CD14-positive monocyte (primary cell): Measurements from ENCODE around the gene IMPG2. TPM values are rescaled to one million over a fixed set of nuclear protein-coding genes. Genes with fewer than 3 reads are reported as not detected.

Experiments
- DNase-seq, 3 donors: peaks; one replicate each; pipeline ENCODE4 v3.0.0-alpha.2; 2011 to 2022
- H2AFZ ChIP-seq: 2 replicates; pipeline ENCODE4 v1.6.0; 2012; ENCODE audit warnings: mild to moderate bottlenecking, low read depth, low read length, inconsistent platforms; ENCODE audit not compliant: insufficient read depth, poor library complexity, severe bottlenecking
- H3K27ac ChIP-seq, 2 donors: 1 replicate in 1 of 2; 2 replicates in 1 of 2; pipeline ENCODE4 v1.5.1; 2012 to 2013; ENCODE audit warnings: low read length in 2 of 2, control low read depth in 1 of 2, inconsistent platforms in 1 of 2, low read depth in 1 of 2, mild to moderate bottlenecking in 1 of 2
- H3K27me3 ChIP-seq, 2 donors: one replicate each; pipeline versions ENCODE4 v1.6.0 to v1.6.1; 2011 to 2013; ENCODE audit warnings: low read length in 2 of 2; ENCODE audit not compliant: control insufficient read depth in 2 of 2, insufficient read depth in 2 of 2
- H3K36me3 ChIP-seq, 2 donors: replicated peaks in 1 of 2; 1 replicate in 1 of 2; 2 replicates in 1 of 2; pipeline versions ENCODE4 v1.5.1 to v1.6.1; 2012 to 2013; ENCODE audit warnings: low read length in 2 of 2, control low read depth in 1 of 2, inconsistent platforms in 1 of 2, mild to moderate bottlenecking in 1 of 2; ENCODE audit not compliant: insufficient read depth in 2 of 2, control insufficient read depth in 1 of 2
- H3K4me1 ChIP-seq, 2 donors: 1 replicate in 1 of 2; 2 replicates in 1 of 2; pipeline versions ENCODE4 v1.5.1 to v1.6.1; 2012 to 2013; ENCODE audit warnings: low read length in 2 of 2, control low read depth in 1 of 2, inconsistent platforms in 1 of 2, mild to moderate bottlenecking in 1 of 2, moderate library complexity in 1 of 2; ENCODE audit not compliant: insufficient read depth in 2 of 2, control insufficient read depth in 1 of 2
- H3K4me2 ChIP-seq: replicated peaks from 2 replicates; pipeline ENCODE3; 2012; ENCODE audit warnings: low read length, moderate library complexity, mild to moderate bottlenecking; ENCODE audit not compliant: poor library complexity, severe bottlenecking; ENCODE audit errors: extremely low read depth
- H3K4me3 ChIP-seq, 3 experiments: fragments of 200-600 bp in 1 of 3; sonication (generic) in 1 of 3; replicated peaks in 1 of 3; 1 replicate in 2 of 3; 2 replicates in 1 of 3; pipeline ENCODE4 v1.5.1; 2011 to 2013; ENCODE audit warnings: low read length in 3 of 3, mild to moderate bottlenecking in 3 of 3, control low read depth in 2 of 3, low read depth in 2 of 3, inconsistent platforms in 1 of 3, moderate library complexity in 1 of 3
- H3K79me2 ChIP-seq: 2 replicates; pipeline ENCODE4 v1.6.0; 2012; ENCODE audit warnings: mild to moderate bottlenecking, control low read depth, inconsistent platforms, low read length, moderate library complexity; ENCODE audit not compliant: insufficient read depth
- H3K9ac ChIP-seq: 2 replicates; pipeline ENCODE4 v1.6.0; 2017; ENCODE audit warnings: low read length, mild to moderate bottlenecking; ENCODE audit not compliant: insufficient read depth, poor library complexity, severe bottlenecking
- H3K9me3 ChIP-seq, 2 donors: replicated peaks in 1 of 2; 1 replicate in 1 of 2; 2 replicates in 1 of 2; pipeline versions ENCODE4 v1.5.1 to v1.6.1; 2012 to 2013; ENCODE audit warnings: low read length in 2 of 2, control low read depth in 1 of 2; ENCODE audit not compliant: control insufficient read depth in 1 of 2, insufficient read depth in 1 of 2
- H4K20me1 ChIP-seq: 2 replicates; pipeline ENCODE4 v1.6.0; 2012; ENCODE audit warnings: mild to moderate bottlenecking, low read length, control low read depth, moderate library complexity; ENCODE audit not compliant: insufficient read depth
- H3K27ac Mint-ChIP-seq, 7 donors: one replicate each; pipeline ENCODE4 v1.8.0; 2020; ENCODE audit warnings: mild to moderate bottlenecking in 7 of 7, mixed read lengths in 7 of 7, moderate library complexity in 6 of 7, inconsistent platforms in 2 of 7
- H3K27me3 Mint-ChIP-seq, 3 donors: one replicate each; pipeline ENCODE4 v1.8.0; 2021 to 2022; ENCODE audit warnings: low read depth in 3 of 3, mild to moderate bottlenecking in 3 of 3, mixed read lengths in 3 of 3, moderate library complexity in 3 of 3, inconsistent platforms in 1 of 3
- H3K36me3 Mint-ChIP-seq, 2 donors: one replicate each; pipeline ENCODE4 v1.8.0; 2020; ENCODE audit warnings: mixed read lengths in 2 of 2, inconsistent platforms in 1 of 2, mild to moderate bottlenecking in 1 of 2
- H3K4me1 Mint-ChIP-seq: one replicate; pipeline ENCODE4 v1.8.0; 2020; ENCODE audit warnings: mild to moderate bottlenecking, mixed read lengths
- H3K4me3 Mint-ChIP-seq, 2 donors: one replicate each; pipeline ENCODE4 v1.8.0; 2020; ENCODE audit warnings: mild to moderate bottlenecking in 2 of 2, mixed read lengths in 2 of 2, moderate library complexity in 1 of 2
- H3K9me3 Mint-ChIP-seq, 7 donors: one replicate each; pipeline ENCODE4 v1.8.0; 2020 to 2022; ENCODE audit warnings: mixed read lengths in 7 of 7, mild to moderate bottlenecking in 6 of 7, moderate library complexity in 6 of 7, inconsistent platforms in 2 of 7
- intact Hi-C, 2 donors: fragments of 100-400 bp; cut with micrococcal nuclease; formaldehyde crosslinking; loops; one replicate each; pipeline versions ENCODE4 v1.15.0 to v1.15.1; 2023
- polyA plus RNA-seq, 3 donors: library from polyadenylated mRNA; depleted of rRNA in 1 of 3; unstranded in 2 of 3; stranded (reverse) in 1 of 3; fragments of 300-500 nt in 2 of 3; fragments of >200 nt in 1 of 3; fragmentation: Illumina TruSeq in 2 of 3; gene quantifications; 1 replicate in 2 of 3; 2 replicates in 1 of 3; pipeline ENCODE4 v1.2.3, GENCODE V29; 2012 to 2021
- TF ChIP-seq, protein P1 (sequence below): fragments of 200-600 bp; IDR thresholded peaks from one replicate; pipeline ENCODE4 v1.8.0; 2022; ENCODE audit warnings: antibody characterized with exemption, mild to moderate bottlenecking

IMPG2 gene
- polyA plus RNA-seq, 3 donors = 0.04 to 0.15 TPM; not detected in 1

DNA sequence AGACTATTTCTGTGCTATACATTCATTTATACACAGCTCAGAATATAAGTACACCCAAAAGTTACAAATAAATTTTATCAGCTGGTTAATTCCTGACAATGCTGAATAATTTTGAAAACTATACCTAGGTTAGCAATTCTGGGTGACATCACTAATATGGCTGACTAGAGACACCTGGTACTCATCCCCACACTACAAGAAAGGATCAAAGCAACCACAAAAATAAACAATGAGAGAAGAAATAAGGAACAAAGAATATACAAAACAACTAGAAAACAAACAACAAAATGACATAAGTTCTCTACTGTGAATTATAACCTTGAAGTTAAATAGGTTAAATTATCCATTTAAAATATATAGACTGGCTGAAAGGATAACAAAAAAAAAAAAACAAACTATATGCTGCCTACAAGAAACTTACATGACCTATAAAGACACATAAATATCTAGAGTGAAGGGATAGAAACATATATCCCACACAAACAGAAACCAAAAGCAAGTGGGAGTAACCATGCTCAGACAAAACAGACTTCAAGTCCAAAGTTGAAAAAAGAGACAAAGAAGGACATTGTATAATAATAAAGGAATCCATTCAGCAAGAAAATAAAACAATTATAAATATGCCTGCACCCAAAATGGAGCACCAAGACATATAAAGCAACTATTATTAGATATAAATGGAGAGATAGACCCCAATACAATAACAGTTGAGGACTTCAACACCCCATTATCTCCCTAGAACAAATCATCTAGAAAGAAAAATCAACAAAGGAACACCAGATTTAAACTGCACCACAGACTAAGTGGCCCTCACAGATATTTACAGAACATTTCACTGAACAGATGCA, 57.8 kb downstream of the IMPG2 start:
- H3K27me3 Mint-ChIP-seq = peaks cover 0 to 5% (median 2%) of the 10 kb centered on the region in 3 donors
- H2AFZ ChIP-seq = no peak overlapping the region
- H3K9me3 Mint-ChIP-seq = peaks cover 0 to 6% (median 3%) of the 10 kb centered on the region in 7 donors
- H3K9me3 ChIP-seq = no peaks in the 10 kb centered on the region
- TF ChIP-seq, protein P1, sequence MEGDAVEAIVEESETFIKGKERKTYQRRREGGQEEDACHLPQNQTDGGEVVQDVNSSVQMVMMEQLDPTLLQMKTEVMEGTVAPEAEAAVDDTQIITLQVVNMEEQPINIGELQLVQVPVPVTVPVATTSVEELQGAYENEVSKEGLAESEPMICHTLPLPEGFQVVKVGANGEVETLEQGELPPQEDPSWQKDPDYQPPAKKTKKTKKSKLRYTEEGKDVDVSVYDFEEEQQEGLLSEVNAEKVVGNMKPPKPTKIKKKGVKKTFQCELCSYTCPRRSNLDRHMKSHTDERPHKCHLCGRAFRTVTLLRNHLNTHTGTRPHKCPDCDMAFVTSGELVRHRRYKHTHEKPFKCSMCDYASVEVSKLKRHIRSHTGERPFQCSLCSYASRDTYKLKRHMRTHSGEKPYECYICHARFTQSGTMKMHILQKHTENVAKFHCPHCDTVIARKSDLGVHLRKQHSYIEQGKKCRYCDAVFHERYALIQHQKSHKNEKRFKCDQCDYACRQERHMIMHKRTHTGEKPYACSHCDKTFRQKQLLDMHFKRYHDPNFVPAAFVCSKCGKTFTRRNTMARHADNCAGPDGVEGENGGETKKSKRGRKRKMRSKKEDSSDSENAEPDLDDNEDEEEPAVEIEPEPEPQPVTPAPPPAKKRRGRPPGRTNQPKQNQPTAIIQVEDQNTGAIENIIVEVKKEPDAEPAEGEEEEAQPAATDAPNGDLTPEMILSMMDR = no peak
- no peaks in the 10 kb centered on the region for H3K4me1 Mint-ChIP-seq
- no peaks in the 10 kb centered on the region for H3K36me3 Mint-ChIP-seq
- H3K79me2 ChIP-seq = no peaks in the 10 kb centered on the region
- no peaks in the 10 kb centered on the region for H4K20me1 ChIP-seq
- H3K4me2 ChIP-seq = no peak overlapping the region
- no peak overlapping the region for H3K9ac ChIP-seq
- H3K27me3 ChIP-seq = no peaks in the 10 kb centered on the region
- no peak overlapping the region for H3K27ac Mint-ChIP-seq
- H3K4me1 ChIP-seq = no peaks in the 10 kb centered on the region
- intact Hi-C loops = no loop called here
- no peak overlapping the region for H3K27ac ChIP-seq
- DNase-seq = no peak
- no peaks in the 10 kb centered on the region for H3K36me3 ChIP-seq
- no peak overlapping the region for H3K4me3 ChIP-seq
- no peak overlapping the region for H3K4me3 Mint-ChIP-seq

DNA sequence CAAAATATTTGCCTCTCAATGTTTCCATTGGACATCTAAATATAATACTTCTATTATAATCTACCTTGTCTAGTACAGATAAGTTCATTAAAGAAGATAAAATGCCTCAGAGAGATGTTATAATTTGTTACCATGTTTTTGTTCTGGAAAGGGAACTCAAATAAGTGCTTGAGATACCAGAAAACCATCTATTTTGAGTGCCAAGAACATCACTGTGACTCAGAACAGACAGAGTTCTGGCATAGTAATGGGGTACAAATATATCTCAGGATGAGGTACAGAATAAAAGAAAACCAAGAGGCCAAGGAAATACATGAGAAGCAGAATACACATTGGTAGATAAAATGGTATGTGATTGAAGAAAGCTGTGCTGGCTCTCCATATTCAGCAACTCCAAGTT, 58.9 kb downstream of the IMPG2 start:
- no peaks in the 10 kb centered on the region for H3K36me3 ChIP-seq
- no peaks in the 10 kb centered on the region for H3K4me1 ChIP-seq
- H3K4me2 ChIP-seq = no peak overlapping the region
- no peaks in the 10 kb centered on the region for H3K27me3 ChIP-seq
- H3K27ac ChIP-seq = no peak overlapping the region
- Mint-ChIP-seq H3K36me3 (no peaks in the 10 kb centered on the region), H3K27ac (no peak overlapping the region), H3K4me3 (no peak overlapping the region), H3K9me3 (peaks cover 0 to 6% (median 3%) of the 10 kb centered on the region in 7 donors), H3K27me3 (peaks cover 0 to 4% (median 2%) of the 10 kb centered on the region in 3 donors), H3K4me1 (no peaks in the 10 kb centered on the region)
- no peak overlapping the region for H2AFZ ChIP-seq
- no peaks in the 10 kb centered on the region for H4K20me1 ChIP-seq
- intact Hi-C loops = no loop called here
- H3K9ac ChIP-seq = no peak overlapping the region
- H3K79me2 ChIP-seq = no peaks in the 10 kb centered on the region
- no peak for DNase-seq
- no peaks in the 10 kb centered on the region for H3K9me3 ChIP-seq
- TF ChIP-seq, protein P1 = no peak
- H3K4me3 ChIP-seq = no peak overlapping the region
